Smooth muscle cell (in vitro differentiated cells): ENCODE measurements around the gene ATRN. TPM values are rescaled to one million over a fixed set of nuclear protein-coding genes. Genes with fewer than 3 reads are reported as not detected.
"Not testable (repeated sequence)": the region's sequence is repeated elsewhere in the genome, so short reads cannot be mapped to it uniquely, and the experiment has no call there.

Source experiments
- DNase-seq: peaks from one replicate; lab custom pipeline; 2025; ENCODE audit not compliant: unreplicated experiment; lab: John Stamatoyannopoulos, UW
- H2AFZ ChIP-seq: fragments of 200-600 bp; sonication (generic); 2 replicates; pipeline ENCODE4 v1.6.0; 2016; ENCODE audit warnings: antibody characterized with exemption, low read depth, mild to moderate bottlenecking
- H3F3A ChIP-seq: fragments of 200-600 bp; sonication (generic); 2 replicates; pipeline ENCODE4 v1.6.0; 2017; ENCODE audit warnings: antibody characterized with exemption, low read depth
- H3K27ac ChIP-seq: fragments of 200-600 bp; sonication (generic); 2 replicates; pipeline ENCODE4 v1.5.1; 2016; ENCODE audit warnings: low read depth, mild to moderate bottlenecking
- H3K27me3 ChIP-seq: fragments of 200-600 bp; sonication (generic); 2 replicates; pipeline ENCODE4 v1.6.1; 2016; ENCODE audit warnings: low read depth, mild to moderate bottlenecking
- H3K36me3 ChIP-seq: fragments of 200-600 bp; sonication (generic); 2 replicates; pipeline ENCODE4 v1.5.1; 2016; ENCODE audit warnings: low read depth
- H3K4me1 ChIP-seq: fragments of 200-600 bp; sonication (generic); 2 replicates; pipeline ENCODE4 v1.5.1; 2016; ENCODE audit warnings: low read depth
- H3K4me2 ChIP-seq: fragments of 200-600 bp; sonication (generic); 2 replicates; pipeline ENCODE4 v1.6.0; 2016; ENCODE audit warnings: mild to moderate bottlenecking
- H3K4me3 ChIP-seq: fragments of 200-600 bp; sonication (generic); 2 replicates; pipeline ENCODE4 v1.5.1; 2016; ENCODE audit warnings: mild to moderate bottlenecking
- H3K79me2 ChIP-seq: fragments of 200-600 bp; sonication (generic); 2 replicates; pipeline ENCODE4 v1.6.0; 2016; ENCODE audit warnings: low read depth, mild to moderate bottlenecking
- H3K9ac ChIP-seq: fragments of 200-600 bp; sonication (generic); 2 replicates; pipeline ENCODE4 v1.6.0; 2016; ENCODE audit warnings: low read depth
- H3K9me3 ChIP-seq: fragments of 200-600 bp; sonication (generic); replicated peaks from 2 replicates; pipeline ENCODE4 v1.5.1; 2016; ENCODE audit warnings: low read depth
- H4K20me1 ChIP-seq: fragments of 200-600 bp; sonication (generic); 2 replicates; pipeline ENCODE4 v1.6.0; 2016; ENCODE audit warnings: low read depth
- CTCF ChIP-seq: fragments of 200-600 bp; sonication (generic); IDR thresholded peaks from 2 replicates; pipeline ENCODE4 v1.5.1; 2017; ENCODE audit warnings: borderline replicate concordance, mild to moderate bottlenecking, antibody characterized with exemption; ENCODE audit not compliant: insufficient read depth, poor library complexity, severe bottlenecking
- WGBS: methylation state at CpG from one replicate; pipeline ENCODE4 v1.1.7; 2016; ENCODE audit warnings: low lambda C conversion rate; 5-methylcytosine and 5-hydroxymethylcytosine counted together
- polyA plus RNA-seq: library from polyadenylated mRNA; unstranded; fragments of >200 nt; fragmentation: Nextera tagmentation; extraction: Ambion mirVana; gene quantifications from 2 replicates; pipeline ENCODE4 v1.2.1, GENCODE V29; 2016
- total RNA-seq: library from RNA; depleted of rRNA; stranded (reverse); fragments of >200 nt; gene quantifications from 2 replicates; pipeline ENCODE4 v1.2.3, GENCODE V29; 2014

The ATRN gene
- total and polyA plus RNA-seq, 2 experiments from 2014 or later: 17.9 to 44.0 TPM

DNA sequence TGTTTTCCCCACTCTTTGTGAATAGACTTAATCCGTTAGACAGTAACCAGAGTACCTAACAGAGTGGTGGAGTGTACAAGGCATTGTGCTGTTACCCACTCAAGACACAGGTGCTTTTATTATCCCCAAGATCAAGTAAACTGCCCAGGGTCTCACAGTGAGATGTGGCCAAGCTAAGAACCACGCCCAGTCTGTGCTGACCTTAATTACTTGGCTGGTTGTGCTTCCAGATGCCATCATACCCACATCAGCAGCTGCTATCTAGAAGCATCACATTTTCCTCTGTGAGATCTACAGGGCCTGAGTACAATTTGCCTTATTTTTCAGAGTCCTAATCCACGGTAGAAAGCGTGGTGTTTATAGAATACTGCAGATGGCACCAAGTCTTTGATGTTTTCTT, 122.1 kb downstream of the ATRN start:
- no peaks in the 10 kb centered on the region for H3K9me3 ChIP-seq
- H3F3A ChIP-seq: no peaks in the 10 kb centered on the region
- H3K4me2 ChIP-seq: no peak overlapping the region
- H2AFZ ChIP-seq: no peak overlapping the region
- no peak overlapping the region for H3K27ac ChIP-seq
- H4K20me1 ChIP-seq: peaks cover 4% of the 10 kb centered on the region
- H3K4me1 ChIP-seq: no peaks in the 10 kb centered on the region
- H3K9ac ChIP-seq: no peak overlapping the region
- DNase-seq: no peak
- peaks cover 21% of the 10 kb centered on the region for H3K36me3 ChIP-seq
- H3K27me3 ChIP-seq: no peaks in the 10 kb centered on the region
- whole genome bisulfite sequencing: 96% methylated on average over 4 of the region's 4 CpGs
- no peaks in the 10 kb centered on the region for H3K79me2 ChIP-seq
- H3K4me3 ChIP-seq: no peak overlapping the region
- no peak for TF ChIP-seq CTCF

DNA sequence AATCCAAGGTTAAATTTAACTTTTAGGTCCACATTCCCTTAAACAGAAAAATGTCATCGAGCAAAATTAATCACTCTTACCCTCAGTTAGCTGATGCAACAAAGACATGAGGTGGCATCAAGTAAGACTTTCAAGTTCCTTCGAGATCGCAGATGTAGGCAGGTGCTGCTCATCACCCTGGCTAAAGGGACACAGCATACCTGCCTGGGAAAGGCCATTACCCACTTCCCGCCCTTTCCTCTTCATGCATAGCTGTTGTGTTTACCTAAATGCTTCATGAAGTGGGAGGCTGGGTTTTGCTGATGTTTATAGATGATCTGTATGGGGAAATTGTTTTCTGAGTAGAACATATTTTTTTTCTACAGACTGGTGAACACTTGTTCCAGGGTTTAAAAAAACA, 124.7 kb downstream of the ATRN start:
- H2AFZ ChIP-seq: no peak overlapping the region
- peaks cover 26% of the 10 kb centered on the region for H3K36me3 ChIP-seq
- no peak for TF ChIP-seq CTCF
- H3K4me3 ChIP-seq: no peak overlapping the region
- no peak overlapping the region for H3K9ac ChIP-seq
- no peaks in the 10 kb centered on the region for H3K4me1 ChIP-seq
- no peaks in the 10 kb centered on the region for H3K27me3 ChIP-seq
- H3F3A ChIP-seq: no peaks in the 10 kb centered on the region
- H4K20me1 ChIP-seq: no peaks in the 10 kb centered on the region
- no peak overlapping the region for H3K27ac ChIP-seq
- no peaks in the 10 kb centered on the region for H3K79me2 ChIP-seq
- H3K4me2 ChIP-seq: no peak overlapping the region
- H3K9me3 ChIP-seq: no peaks in the 10 kb centered on the region
- 95% methylated on average over 4 of the region's 4 CpGs for WGBS
- DNase-seq: no peak

DNA sequence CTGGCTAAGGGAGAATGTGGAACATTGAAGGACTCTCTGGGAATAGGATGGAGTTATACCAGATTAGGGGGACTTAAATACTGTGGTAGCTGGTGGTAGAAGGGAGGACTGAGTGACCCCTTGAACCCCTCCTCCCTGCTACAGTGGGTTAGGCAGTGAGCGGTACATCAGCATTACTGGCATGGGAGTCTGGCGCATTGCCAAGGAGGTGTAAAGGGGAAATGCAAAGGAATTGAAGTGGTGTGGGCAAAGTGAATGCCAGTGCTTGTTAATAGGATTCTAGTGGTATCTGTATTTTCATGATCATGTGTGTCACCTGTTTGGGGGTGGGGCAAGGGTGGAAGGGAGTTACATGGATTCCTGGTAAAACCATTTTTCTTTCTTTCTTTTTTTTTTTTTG, 132.3 kb downstream of the ATRN start:
- H3K27ac ChIP-seq: no peak overlapping the region
- H3F3A ChIP-seq: no peaks in the 10 kb centered on the region
- no peaks in the 10 kb centered on the region for H3K4me1 ChIP-seq
- peaks cover 9% of the 10 kb centered on the region for H3K36me3 ChIP-seq
- H3K9me3 ChIP-seq: no peaks in the 10 kb centered on the region
- no peak overlapping the region for H3K4me3 ChIP-seq
- no peak overlapping the region for H3K4me2 ChIP-seq
- no peak for TF ChIP-seq CTCF
- no peak for DNase-seq
- no peaks in the 10 kb centered on the region for H3K79me2 ChIP-seq
- no peaks in the 10 kb centered on the region for H3K27me3 ChIP-seq
- WGBS: 100% methylated on average over 2 of the region's 2 CpGs
- no peaks in the 10 kb centered on the region for H4K20me1 ChIP-seq
- no peak overlapping the region for H3K9ac ChIP-seq
- H2AFZ ChIP-seq: no peak overlapping the region

DNA sequence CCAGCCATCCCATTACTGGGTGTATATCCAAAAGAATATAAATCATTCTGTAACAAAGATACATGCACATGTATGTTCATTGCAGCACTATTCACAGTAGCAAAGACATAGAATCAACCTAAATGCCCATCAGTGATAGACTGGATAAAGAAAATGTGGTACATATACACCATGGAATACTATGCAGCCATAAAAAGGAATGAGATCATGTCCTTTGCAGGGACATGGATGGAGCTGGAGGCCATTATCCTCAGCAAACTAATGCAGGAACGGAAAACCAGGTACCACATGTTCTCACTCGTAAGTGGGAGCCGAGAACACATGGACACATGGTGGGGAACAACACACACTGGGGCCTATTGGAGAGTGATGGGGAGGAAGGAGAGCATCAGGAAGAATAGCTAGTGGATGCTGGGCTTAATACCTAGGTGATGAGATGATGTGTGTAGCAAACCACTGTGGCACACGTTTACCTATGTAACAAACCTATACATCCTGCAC, 134.6 kb downstream of the ATRN start:
- not testable (repeated sequence) for H3K4me2 ChIP-seq, H3K36me3 ChIP-seq, DNase-seq, H3K9me3 ChIP-seq, H3K9ac ChIP-seq, H3K27ac ChIP-seq, H3F3A ChIP-seq, H2AFZ ChIP-seq, H3K27me3 ChIP-seq, H4K20me1 ChIP-seq, H3K79me2 ChIP-seq, H3K4me1 ChIP-seq, H3K4me3 ChIP-seq
- 96% methylated on average over 4 of the region's 4 CpGs for WGBS
